Measurements from ENCODE around the gene ICOSLG.
"Not testable (repeated sequence)": the region's sequence is repeated elsewhere in the genome, so short reads cannot be mapped to it uniquely, and the experiment has no call there.

The ICOSLG gene

GRCh38 chr21:44263768-44264167 lies 23.0 kb upstream of the ICOSLG start:
- no peak for DNase-seq

DNA sequence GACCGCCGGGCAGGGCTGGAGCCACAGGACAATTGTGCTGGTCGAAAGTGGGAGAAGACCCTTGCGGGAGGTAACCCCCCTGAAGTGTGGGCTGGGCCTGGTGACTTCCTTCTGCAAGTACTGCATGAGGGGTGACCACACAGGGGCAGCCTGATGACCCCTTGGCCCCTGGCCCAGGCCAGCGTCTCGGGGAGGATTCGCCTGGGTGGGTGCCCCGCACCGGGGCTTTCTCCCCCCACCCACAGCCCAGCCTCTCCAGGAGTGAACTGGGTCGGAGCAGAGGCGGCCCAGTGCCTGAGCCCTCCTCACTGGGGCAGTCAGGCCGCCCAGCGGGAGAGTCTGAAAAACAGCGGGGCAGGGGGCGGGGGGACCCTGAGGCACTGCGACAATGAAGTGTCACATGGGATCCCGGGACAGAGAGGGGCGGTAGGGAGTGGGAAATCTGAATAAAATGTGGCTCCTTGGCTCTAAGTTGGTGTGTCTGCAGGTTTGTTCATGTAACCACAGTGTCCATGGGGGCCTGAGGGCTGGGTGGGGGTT lies 22.5 kb upstream of the ICOSLG start:
- no peak for DNase-seq

GRCh38 chr21:44262338-44263056 lies 21.8 kb upstream of the ICOSLG start:
- DNase-seq = no peak

DNA sequence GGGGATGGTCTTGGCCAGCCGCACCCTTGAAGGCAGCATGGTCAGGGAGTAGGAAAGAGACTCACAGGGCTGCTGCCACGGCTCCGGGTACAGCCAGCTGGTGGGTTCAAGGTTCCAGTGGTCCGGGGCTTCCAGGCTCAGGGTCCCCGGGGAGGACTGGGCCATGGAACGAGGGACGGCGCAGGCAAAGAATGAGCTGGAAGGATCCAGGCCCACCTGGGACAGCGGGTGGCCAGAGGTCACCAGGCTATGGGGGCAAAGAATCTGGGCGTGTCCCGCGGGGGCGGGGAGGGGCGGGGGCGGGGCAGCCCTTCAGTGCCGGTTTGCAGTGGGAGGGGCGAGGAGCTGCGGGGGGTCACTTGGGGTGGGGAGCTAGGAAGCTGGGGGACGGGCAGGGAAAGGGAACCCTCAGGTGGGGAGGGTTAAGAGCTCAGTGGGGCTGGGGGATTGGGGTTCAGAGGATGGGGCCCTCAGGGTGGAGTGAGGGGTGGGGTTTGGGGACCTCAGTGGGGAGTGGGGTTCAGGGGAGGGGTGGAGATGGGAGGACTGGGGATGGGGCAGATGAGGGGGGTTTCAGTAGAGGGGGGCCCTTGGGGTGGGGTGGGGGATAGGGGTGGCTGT lies 21.0 kb upstream of the ICOSLG start, which contains the start of gene DNMT3L:
TSS of gene DNMT3L (minus strand) at position 223 of the 621 bp plus-strand sequence. CDS start 638 bp downstream, outside the sequence.
- no peak for DNase-seq

DNA sequence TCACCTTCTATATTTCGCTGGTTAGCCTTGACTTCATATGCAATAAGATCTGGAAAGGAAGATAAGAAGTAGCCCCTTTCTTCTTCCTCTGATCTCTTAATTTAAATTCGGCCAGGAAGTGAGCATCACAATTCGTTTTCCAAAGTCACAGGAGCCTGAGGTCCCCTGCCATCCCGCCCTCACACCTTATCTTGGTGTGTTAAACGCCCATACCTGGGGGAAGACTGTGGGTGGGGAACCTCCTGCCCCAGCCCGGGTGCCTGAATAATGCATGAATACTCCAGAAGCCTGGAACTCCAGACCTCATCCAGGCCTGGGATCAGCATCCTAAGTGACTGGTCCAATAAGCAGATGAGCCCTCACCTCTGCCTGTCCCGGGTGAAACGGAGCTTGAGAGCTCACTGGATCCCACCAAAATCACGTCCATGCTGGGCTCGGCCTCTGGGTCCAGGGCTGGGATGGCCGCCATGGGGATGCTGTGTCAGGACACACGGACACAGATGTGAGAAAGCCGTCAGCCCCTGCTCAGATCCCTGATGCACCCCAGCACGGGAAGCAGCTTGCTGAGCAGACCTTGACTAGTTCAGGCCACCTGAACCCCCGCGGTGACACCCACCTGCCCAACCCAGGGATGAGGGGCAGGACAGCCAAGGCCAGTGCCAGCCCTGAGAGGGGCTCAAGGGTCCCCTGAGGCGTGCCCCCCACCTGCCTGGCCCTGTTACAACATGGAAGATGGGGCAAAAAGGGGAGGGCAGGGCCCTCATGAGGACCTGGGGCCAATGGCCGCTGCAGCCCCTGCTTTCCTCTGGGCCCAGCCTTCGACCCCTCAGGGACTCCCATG lies 20.3 kb upstream of the ICOSLG start:
- no peak for DNase-seq

GRCh38 chr21:44260066-44260465 lies 19.3 kb upstream of the ICOSLG start:
- no peak for DNase-seq

DNA sequence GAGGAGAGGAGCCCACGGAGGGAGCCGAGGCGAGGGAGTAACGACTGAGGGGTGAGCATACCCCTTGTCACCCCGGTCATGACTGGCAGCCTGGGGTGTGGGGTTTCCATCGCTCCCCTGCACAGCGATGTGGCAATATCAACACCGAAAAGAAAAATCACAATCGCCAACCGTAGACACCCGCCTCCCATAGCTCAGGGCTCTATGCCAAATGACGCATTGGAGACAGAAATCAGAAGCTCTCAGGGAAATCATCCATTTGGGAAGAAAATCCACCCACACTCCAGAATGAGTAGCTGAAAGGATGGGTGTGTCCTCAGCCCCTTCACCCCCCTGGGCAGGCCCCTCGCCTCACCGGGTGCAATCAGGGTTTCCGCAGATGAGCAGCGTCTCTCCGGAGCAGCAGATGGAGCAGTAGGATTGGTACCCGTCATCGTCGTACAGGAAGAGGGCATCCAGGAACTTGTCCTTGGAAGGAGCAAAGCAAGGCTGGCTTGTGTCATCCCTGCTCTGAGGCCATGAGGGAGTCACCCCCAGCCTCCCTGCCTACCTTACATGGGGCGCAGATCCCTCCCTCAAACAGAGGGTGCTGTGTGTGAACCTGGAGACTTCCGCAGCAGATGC lies 18.5 kb upstream of the ICOSLG start:
- no peak for DNase-seq

GRCh38 chr21:44258056-44258725 lies 17.4 kb upstream of the ICOSLG start:
- no peak for DNase-seq

DNA sequence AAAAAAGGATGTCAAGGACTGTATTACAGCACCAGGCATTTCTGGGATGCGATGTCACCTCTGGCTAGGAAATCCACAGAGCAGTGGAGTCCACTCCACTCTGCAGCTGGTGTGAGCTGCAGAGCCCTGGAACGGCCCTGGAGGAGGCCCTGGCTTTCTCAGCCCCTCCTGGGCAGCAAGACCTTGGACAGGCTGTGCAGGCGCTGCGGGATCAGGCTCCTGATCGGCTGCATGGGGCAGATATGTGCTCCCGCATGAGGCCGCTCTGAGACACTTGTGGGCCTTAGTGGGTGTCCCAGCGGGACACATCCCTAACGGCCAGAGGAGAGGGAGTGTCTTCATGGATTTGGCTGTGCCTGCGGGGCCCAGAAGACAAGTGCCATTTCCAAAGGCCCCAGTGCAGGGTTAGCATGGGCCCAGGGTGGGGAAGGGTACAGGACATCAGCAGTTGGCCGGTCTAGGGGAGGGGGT lies 14.8 kb upstream of the ICOSLG start:
- DNase-seq = no peak

DNA sequence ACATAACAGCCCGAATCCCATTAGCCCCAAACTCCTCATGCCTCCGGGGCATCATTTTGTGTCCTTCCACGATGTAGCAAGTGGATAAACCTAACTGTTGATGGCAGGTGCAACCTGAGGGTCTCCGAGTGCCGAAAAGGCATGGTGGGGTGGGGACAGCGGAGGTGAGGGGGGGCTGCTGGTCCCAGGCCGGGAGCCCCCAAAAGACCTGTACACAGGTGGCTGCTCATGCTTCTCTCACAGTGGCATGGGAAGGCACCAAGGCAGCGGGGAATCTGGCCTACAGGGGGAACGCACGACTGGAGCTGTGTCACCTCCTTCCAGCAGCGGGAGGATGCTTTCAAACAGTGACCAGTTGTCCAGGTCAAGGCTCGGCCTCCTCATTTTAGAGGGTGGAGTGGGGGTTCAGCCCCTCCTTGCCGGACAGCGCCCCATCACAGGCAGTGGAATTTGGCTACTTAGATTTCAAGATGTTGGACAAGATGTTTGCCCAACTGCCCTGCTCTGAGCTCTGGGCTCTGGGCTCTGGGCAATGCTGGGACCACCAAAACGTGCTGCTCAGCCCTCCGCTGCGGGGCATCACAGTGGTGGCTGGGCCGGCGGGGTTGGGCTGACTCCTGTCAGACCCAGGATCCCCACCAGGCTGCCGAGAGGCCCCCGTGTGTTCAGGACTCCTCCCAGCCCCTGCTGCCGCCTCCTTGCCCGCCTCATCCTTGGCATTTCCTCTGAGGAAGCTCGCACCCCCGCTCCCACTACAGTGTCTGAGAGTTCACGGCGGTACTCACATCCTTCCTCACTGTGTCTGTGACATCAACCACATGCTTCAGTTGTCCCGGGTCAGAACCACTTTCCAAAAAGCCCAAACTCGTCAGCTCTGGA lies 13.3 kb upstream of the ICOSLG start:
- DNase-seq = no peak

DNA sequence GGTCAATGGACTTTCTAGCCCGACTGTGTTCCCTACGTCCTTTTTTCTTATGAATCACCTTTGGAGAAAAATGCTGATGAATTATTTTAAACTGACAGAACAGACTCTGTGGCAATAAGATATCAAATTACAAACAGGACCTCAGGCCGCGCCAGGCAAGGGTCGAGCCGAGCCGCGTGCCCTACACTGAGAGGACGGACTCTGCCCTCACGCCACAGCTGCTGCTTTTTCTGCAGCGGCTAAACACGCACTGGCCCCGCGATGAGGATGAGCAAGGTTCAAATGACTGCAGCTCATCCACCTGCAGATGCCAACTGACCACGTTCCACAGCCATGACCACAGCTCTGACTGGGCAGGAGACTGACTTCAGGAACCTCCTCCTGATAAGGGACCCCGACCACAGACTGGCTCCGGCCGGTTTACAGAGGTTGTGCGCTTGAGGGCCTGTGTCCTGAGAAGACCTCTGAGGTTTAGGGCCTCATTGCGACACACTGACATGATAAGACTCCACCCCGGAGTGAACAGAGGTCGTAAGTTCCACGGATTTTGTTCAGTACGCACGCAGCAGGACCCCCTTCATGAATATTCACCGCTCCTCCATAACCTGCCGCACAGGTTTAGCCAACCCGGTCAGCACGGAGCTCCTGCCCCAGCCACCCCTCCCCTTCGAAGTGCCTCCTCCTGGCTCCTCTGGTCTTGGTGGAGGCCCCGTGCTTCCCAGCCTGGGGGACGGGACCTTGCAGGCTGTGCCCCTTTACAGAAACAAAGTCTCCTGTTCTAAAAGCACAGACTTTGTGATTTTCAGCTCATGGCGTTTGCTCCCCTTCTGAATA lies 8.7 kb upstream of the ICOSLG start:
- not testable (repeated sequence) for DNase-seq

GRCh38 chr21:44247904-44248303 lies 7.2 kb upstream of the ICOSLG start:
- DNase-seq = not testable (repeated sequence)

GRCh38 chr21:44243980-44244379 lies 3.2 kb upstream of the ICOSLG start:
- not testable (repeated sequence) for DNase-seq

DNA sequence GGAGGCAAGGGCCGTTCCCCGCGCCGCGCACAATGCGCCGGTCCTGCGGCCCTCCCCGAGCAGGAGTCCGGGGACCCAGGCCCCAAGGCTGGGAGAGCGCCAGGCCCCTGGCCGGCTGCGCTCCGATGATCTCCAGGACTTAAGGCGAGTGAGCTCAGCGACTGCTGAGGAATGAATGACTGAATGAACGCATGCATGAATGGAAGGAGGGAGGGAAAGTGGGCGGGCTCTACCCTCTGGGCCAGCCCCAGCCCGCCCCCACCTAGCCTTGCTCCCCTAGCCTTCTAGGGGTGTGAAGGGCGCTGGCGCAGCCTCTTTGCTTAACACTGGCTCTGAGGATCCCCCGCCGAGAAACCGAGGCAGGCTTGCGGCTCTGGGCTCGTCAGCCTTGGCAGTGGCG lies 538 bp upstream of the ICOSLG start:
- not testable (repeated sequence) for DNase-seq

DNA sequence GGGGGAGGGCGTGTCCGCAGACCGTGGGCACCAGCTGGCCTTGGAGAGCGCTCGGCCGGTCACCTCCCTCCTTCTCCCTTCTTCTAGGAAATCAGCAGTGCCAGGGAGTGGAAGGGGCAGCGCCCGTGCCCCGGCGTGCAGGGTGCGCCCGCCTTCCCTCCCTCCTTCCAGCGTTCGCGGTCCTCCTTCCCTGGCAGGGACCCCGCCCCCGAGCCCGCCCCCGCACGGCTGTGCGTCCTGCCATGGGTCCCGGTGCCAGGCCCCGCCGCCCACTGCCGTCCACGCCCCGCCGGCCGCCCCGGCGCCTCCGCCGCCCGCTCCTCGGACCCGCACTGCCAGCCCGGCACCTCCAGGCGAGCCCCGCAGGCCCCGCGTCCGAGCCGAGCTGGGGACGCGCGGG lies 390 bp downstream of the ICOSLG start:
- not testable (repeated sequence) for DNase-seq

DNA sequence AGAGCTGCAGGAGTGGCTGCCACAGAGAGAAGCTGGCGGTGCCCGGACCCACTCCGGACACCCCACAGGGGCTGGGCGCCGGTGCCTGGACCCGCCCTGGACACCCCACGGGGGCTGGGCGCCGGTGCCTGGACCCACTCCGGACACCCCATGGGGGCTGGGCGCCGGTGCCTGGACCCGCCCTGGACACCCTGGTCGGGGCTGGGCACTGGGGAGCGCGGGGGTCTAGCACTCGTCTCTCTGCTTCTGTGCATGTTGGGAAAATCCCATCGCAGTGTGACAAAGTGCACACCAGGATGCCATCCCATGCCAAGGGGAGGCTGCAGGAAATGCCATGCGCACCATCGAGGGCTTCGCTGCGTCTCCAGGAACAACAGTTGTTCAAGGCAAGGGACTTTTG lies 11.2 kb downstream of the ICOSLG start:
- DNase-seq = not testable (repeated sequence)

GRCh38 chr21:44228109-44228508 lies 12.6 kb downstream of the ICOSLG start:
- not testable (repeated sequence) for DNase-seq

- not testable (repeated sequence) for DNase-seq
Observed at GRCh38 chr21:44227614-44228013, 13.1 kb downstream of the ICOSLG start.

DNA sequence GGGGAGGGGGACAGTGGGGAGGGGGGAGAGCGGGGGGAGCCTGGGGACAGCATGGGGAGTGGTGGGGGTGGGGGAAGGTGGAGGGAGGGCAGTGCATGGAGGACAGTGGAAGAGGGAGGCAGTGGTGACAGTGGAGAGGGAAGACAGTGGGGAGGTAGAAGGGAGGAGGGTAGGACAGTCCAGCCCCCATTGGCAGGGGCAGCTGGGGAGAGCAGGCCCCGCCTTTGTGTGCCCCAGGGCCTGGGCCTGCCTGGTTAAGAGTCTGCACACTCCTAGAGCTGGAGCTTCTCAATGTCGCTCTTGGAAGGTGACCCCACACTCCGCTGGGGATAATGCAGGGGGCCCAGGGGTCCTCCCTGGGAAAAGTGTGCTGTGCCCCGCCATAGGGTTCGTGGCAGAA lies 15.1 kb downstream of the ICOSLG start:
- DNase-seq = not testable (repeated sequence)

GRCh38 chr21:44223334-44223733 lies 17.4 kb downstream of the ICOSLG start:
- DNase-seq = not testable (repeated sequence)

Data from stimulated activated CD4-positive, alpha-beta T cell treated with anti-CD3 and anti-CD28 coated beads, Interleukin-4, amount 100 ng/mL, for 1 hour (primary cell).